ENCODE results near the gene ABTB1.
A peak's percentile ranks its signal among the peaks of the same experiment; 100 is the strongest.

The ABTB1 gene

DNA sequence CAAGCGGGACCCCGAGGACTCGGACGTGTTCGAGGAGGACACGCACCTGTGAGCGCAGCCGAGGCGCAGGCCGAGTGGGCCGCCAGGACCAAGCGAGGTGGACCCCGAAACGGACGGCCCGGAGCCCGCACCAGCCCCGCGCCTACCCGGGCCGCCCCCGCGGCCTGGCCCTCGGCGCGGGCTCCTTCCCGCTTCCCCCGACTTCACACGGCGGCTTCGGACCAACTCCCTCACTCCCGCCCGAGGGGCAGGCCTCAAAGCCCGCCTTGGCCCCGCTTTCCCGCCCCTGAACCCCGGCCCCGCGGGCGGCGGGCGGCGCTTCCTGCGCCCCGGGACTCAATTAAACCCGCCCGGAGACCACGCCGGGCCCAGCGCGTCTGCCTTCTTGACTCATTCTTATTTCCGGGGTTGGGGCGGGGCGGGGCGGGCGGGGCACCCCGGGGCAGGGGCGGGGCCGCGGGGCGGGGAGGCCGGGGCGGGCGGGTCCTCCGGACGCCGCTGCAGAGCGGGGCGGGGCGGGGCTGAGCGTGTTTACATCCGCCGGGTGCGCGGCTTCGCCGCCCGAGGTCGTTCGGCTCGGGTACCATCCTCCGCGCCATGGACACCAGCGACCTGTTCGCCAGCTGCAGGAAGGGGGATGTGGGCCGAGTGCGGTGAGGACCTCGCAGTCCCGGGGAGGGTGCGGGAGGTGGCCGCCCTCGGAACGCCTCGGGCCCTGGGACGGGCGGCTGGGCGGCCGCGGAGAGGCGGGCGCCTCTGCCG, at the start of gene ABTB1:
Gene ABTB1 (plus strand): TSS at position 524 of the 762 bp plus-strand sequence. CDS start 74 bp downstream, at position 598.
- TF ChIP-seq, protein P1, sequence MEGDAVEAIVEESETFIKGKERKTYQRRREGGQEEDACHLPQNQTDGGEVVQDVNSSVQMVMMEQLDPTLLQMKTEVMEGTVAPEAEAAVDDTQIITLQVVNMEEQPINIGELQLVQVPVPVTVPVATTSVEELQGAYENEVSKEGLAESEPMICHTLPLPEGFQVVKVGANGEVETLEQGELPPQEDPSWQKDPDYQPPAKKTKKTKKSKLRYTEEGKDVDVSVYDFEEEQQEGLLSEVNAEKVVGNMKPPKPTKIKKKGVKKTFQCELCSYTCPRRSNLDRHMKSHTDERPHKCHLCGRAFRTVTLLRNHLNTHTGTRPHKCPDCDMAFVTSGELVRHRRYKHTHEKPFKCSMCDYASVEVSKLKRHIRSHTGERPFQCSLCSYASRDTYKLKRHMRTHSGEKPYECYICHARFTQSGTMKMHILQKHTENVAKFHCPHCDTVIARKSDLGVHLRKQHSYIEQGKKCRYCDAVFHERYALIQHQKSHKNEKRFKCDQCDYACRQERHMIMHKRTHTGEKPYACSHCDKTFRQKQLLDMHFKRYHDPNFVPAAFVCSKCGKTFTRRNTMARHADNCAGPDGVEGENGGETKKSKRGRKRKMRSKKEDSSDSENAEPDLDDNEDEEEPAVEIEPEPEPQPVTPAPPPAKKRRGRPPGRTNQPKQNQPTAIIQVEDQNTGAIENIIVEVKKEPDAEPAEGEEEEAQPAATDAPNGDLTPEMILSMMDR (IDR thresholded peaks at IDR 0.05; ENCODE audit: low read depth, low read length), result no peak
- peak; percentile 74 for TF ChIP-seq POLR2A (IDR thresholded peaks at IDR 0.05; ENCODE audit: extremely low read depth, insufficient read length)
- TF ChIP-seq, protein P2, sequence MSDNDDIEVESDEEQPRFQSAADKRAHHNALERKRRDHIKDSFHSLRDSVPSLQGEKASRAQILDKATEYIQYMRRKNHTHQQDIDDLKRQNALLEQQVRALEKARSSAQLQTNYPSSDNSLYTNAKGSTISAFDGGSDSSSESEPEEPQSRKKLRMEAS (IDR thresholded peaks at IDR 0.05; ENCODE audit: low read depth, low read length), result peak; percentile 47
- 0 out of 2 replicates have a peak, but pooled peaks have one; percentile 13 for TF ChIP-seq MYC (IDR thresholded peaks at IDR 0.05; ENCODE audit: low read depth, low read length)
- peak within 1 kb of the TSS; percentile 44 for H3K4me3 ChIP-seq (ENCODE audit: low read depth, low read length)
- peak; percentile 85 for DNase-seq (ENCODE audit: low read depth)

DNA sequence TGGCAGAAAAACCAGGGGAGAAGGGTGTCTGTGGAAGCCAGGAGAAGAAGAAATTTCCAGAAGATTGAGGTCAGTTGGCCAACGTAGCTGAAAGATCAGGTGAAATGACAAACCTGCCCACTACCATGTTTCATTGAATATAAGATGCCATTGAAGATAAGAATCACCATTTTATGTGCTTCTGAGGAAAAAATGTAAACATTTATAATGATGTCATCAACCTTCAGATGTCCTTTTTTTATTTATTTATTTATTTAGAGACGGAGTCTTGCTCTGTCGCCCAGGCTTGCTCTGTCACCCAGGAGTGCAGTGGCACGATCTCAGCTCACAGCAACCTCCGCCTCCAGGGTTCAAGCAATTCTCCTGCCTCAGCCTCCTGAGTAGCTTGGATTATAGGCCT, 48.7 kb upstream of the ABTB1 start:
- no peak for DNase-seq (ENCODE audit: low read depth)
- no peak overlapping the region for H3K4me3 ChIP-seq (ENCODE audit: low read depth, low read length)
- TF ChIP-seq, protein P1 (IDR thresholded peaks at IDR 0.05; ENCODE audit: low read depth, low read length), result no peak
- TF ChIP-seq POLR2A (IDR thresholded peaks at IDR 0.05; ENCODE audit: extremely low read depth, insufficient read length) (no peak), MYC (IDR thresholded peaks at IDR 0.05; ENCODE audit: low read depth, low read length) (no peak)
- TF ChIP-seq, protein P2 (IDR thresholded peaks at IDR 0.05; ENCODE audit: low read depth, low read length), result no peak

DNA sequence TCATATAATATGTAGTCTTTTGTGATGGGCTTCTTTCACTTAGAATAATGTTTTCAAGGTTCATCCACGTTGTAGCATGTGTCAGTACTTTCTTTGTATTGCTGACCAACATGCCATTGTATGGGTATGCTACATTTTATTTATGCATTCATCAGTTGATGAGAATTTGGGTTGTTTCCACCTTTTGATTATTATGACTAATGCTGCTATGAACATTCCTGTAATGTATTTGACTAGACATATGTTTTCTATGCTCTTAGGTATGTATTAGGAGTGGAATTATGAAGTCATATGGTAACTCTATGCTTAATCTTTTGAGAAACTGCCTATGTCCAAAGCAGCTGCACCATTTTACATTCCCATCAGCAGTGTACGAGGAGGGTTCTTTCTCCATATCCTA, 46.9 kb upstream of the ABTB1 start:
- TF ChIP-seq, protein P2 (IDR thresholded peaks at IDR 0.05; ENCODE audit: low read depth, low read length), result no peak
- TF ChIP-seq POLR2A (IDR thresholded peaks at IDR 0.05; ENCODE audit: extremely low read depth, insufficient read length), result no peak
- TF ChIP-seq, protein P1 (IDR thresholded peaks at IDR 0.05; ENCODE audit: low read depth, low read length), result no peak
- no peak for TF ChIP-seq MYC (IDR thresholded peaks at IDR 0.05; ENCODE audit: low read depth, low read length)
- no peak overlapping the region for H3K4me3 ChIP-seq (ENCODE audit: low read depth, low read length)
- no peak for DNase-seq (ENCODE audit: low read depth)

DNA sequence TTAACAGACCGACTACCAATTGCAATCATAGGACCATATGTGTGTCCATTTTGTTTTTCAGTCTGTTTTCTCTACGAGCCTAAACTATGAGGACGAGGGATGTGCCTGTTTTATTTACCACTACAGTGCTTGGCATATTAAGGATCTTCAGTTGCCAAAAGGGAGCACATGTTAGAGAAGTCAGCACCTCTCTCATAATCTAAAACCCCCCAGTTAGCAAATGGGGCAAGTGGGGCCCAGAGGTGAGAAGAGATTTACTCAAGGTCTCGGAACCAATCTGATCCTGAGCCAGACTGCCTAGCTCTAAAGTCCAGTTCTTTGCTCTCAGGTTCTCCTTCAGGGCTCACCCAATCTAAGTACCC, 44.3 kb upstream of the ABTB1 start:
- no peak for DNase-seq (ENCODE audit: low read depth)
- no peak overlapping the region for H3K4me3 ChIP-seq (ENCODE audit: low read depth, low read length)
- no peak for TF ChIP-seq POLR2A (IDR thresholded peaks at IDR 0.05; ENCODE audit: extremely low read depth, insufficient read length)
- TF ChIP-seq, protein P1 (IDR thresholded peaks at IDR 0.05; ENCODE audit: low read depth, low read length), result no peak
- TF ChIP-seq MYC (IDR thresholded peaks at IDR 0.05; ENCODE audit: low read depth, low read length), result no peak

DNA sequence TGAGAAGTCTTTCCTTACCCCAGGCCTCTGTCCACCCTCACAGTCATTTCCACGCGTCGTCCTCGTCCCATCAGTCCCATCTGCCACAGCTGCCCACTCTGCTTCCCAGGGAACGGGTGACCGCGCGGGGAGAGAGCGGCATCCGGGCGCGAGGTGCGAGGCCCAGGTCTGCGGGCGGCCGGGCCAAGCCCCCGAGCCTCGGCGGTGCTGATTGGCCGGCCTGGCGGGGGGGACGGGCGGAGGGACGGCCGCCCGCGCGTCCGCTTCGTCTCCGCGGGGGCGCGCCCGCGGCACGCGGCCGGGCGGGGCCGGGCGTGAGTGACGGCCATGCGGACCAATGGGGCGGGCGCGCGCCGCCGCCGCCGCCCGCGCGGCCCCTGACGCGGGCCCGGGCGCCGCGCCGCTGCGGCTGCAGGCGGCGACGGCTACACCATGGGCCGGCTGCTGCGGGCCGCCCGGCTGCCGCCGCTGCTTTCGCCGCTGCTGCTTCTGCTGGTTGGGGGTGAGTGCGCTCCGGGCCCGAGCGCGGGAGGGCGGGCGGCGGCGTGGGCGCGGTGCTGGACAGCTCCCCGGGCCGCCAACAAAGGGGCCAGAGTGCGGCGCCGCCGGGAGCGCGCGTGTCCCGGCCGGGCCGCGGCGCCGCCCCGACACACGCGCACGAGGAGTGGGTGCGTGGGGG, 43.8 kb upstream of the ABTB1 start, which contains the start of gene PODXL2:
Gene PODXL2 (plus strand): TSS at position 398 of the 679 bp plus-strand sequence. CDS start 35 bp downstream, at position 433.
- H3K4me3 ChIP-seq (ENCODE audit: low read depth, low read length), result no peak within 1 kb of the TSS
- no peak for DNase-seq (ENCODE audit: low read depth)
- TF ChIP-seq POLR2A (IDR thresholded peaks at IDR 0.05; ENCODE audit: extremely low read depth, insufficient read length) (no peak), MYC (IDR thresholded peaks at IDR 0.05; ENCODE audit: low read depth, low read length) (no peak)
- TF ChIP-seq, protein P1 (IDR thresholded peaks at IDR 0.05; ENCODE audit: low read depth, low read length), result no peak
- TF ChIP-seq, protein P2 (IDR thresholded peaks at IDR 0.05; ENCODE audit: low read depth, low read length), result no peak
